PC-9 (cell line): Measurements from ENCODE around the gene LYZL2.

ENCODE experiments used
- CTCF ChIP-seq: fragments of 200-600 bp; sonication (generic); conservative IDR thresholded peaks from 2 replicates; pipeline ENCODE4 v1.6.1; 2017; ENCODE audit warnings: mixed run types, antibody characterized with exemption, mild to moderate bottlenecking, moderate library complexity
- EZH2 ChIP-seq: fragments of 200-600 bp; sonication (generic); IDR thresholded peaks from 2 replicates; pipeline ENCODE4 v1.8.0; 2017; ENCODE audit warnings: antibody characterized with exemption, low read depth

DNA sequence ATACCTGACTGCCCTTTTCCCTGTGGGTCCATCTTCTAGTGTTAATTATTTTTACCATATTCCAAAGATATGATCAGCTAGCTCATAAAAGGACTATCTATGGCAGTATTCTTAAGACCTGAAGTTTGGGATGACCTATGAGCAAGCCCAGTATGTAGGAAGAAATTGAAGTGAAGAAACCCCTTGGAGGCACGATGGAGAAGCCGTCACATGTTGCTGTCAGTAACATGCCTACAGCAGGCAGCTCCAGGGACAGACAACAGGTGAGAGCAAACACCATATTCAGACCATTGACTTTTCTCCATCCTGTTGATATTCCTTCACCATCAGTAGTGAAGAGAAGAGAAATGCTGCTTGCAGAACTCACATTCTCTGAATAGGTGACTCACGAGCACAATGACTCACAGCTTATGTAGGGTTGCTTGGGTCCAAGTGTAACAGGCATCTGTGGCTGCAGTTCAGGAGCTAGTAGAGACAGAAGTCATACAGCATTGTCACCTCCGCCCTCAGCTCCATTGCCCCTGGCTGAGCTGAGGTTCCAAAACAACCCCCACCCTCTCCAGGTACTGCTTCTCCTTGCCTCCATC is 8.4 kb upstream of the LYZL2 start:
- no peak for TF ChIP-seq CTCF
- TF ChIP-seq EZH2 = no peak
